Panc1 (cell line): ENCODE measurements around the gene TTC28. TPM values are rescaled to one million over a fixed set of nuclear protein-coding genes. Genes with fewer than 3 reads are reported as not detected.

Experiments used
- ATAC-seq: fragments of 200-7000 bp; cut with Tn5 transposase; 2 replicates; pipeline ENCODE4 v1.9.1; 2020; ENCODE audit warnings: mild to moderate bottlenecking, moderate library complexity
- BruUV-seq: library from RNA; stranded (reverse); fragments of 400-500 nt; replicated peaks from 2 replicates; lab custom pipeline; 2021; lab: Mats Ljungman, UMichigan
- CTCF ChIA-PET: fragments of 300-600 bp; sonication (Branson Sonifier 250); formaldehyde crosslinking; loops from one replicate; lab custom pipeline; 2022; ENCODE audit warnings: antibody characterized with exemption; lab: Charles Lee
- POLR2A ChIA-PET: fragments of 300-600 bp; sonication (Branson Sonifier 250); formaldehyde crosslinking; loops from one replicate; lab custom pipeline; 2022; ENCODE audit warnings: antibody characterized with exemption; lab: Charles Lee
- DNase-seq: peaks from one replicate; pipeline ENCODE4 v3.0.0-alpha.2; 2010; ENCODE audit warnings: low read depth, low spot score
- H3K27ac ChIP-seq: 2 replicates; pipeline ENCODE4 v1.5.1; 2011; ENCODE audit warnings: mild to moderate bottlenecking, low read length, inconsistent platforms
- H3K27me3 ChIP-seq: fragments of 200-500 bp; sonication (Bioruptor generic); 2 replicates; pipeline ENCODE4 v1.6.0; 2014; ENCODE audit warnings: low read length, inconsistent platforms; ENCODE audit not compliant: control insufficient read depth, insufficient read depth
- H3K36me3 ChIP-seq: fragments of 200-500 bp; sonication (Bioruptor generic); 2 replicates; pipeline ENCODE4 v1.5.1; 2014; ENCODE audit warnings: inconsistent platforms, mild to moderate bottlenecking, low read length, moderate library complexity; ENCODE audit not compliant: control insufficient read depth, insufficient read depth
- H3K4me1 ChIP-seq: 2 replicates; pipeline ENCODE4 v1.5.1; 2011; ENCODE audit warnings: inconsistent platforms, mild to moderate bottlenecking, low read length, moderate library complexity; ENCODE audit not compliant: control insufficient read depth, insufficient read depth
- H3K4me3 ChIP-seq, 2 experiments: 2 replicates each; pipeline ENCODE4 v1.5.1; 2011 to 2012; ENCODE audit warnings: low read depth in 2 of 2, low read length in 2 of 2, mild to moderate bottlenecking in 2 of 2, inconsistent platforms in 1 of 2, moderate library complexity in 1 of 2
- H3K9me3 ChIP-seq: fragments of 200-500 bp; sonication (Bioruptor generic); 2 replicates; pipeline ENCODE4 v1.5.1; 2014; ENCODE audit warnings: low read depth, mild to moderate bottlenecking, inconsistent platforms, low read length, moderate library complexity; ENCODE audit not compliant: control insufficient read depth, insufficient read depth
- POLR2AphosphoS5 ChIP-seq: IDR thresholded peaks from 2 replicates; pipeline ENCODE4 v1.6.1; 2012; ENCODE audit warnings: mild to moderate bottlenecking, low read depth, low read length, moderate library complexity
- SIN3A ChIP-seq: IDR thresholded peaks from 2 replicates; pipeline ENCODE4 v1.6.1; 2012; ENCODE audit warnings: low read depth, mild to moderate bottlenecking, low read length, moderate library complexity, borderline replicate concordance; ENCODE audit not compliant: insufficient read depth
- TCF7L2 ChIP-seq: IDR thresholded peaks from 2 replicates; pipeline ENCODE4 v1.6.1; 2011; ENCODE audit warnings: mild to moderate bottlenecking, low read depth, low read length, inconsistent platforms
- in situ Hi-C: cut with HindIII; loops from 2 replicates; pipeline ENCODE4 v1.10.0; 2016; ENCODE audit warnings: low sequenced_read_pairs, low pct_unique_long_range_greater_than_20kb
- intact Hi-C: fragments of 100-400 bp; cut with micrococcal nuclease; formaldehyde crosslinking; loops from one replicate; pipeline ENCODE4 v1.10.0; 2022; ENCODE audit not compliant: unreplicated experiment
- total RNA-seq: library from RNA; stranded (reverse); gene quantifications from one replicate; pipeline ENCODE4 v1.2.1, GENCODE V29; 2021; ENCODE audit not compliant: unreplicated experiment
- TF ChIP-seq, protein P1 (sequence below): fragments of 450-650 bp; IDR thresholded peaks from 2 replicates; pipeline ENCODE4 v1.5.1; 2017; ENCODE audit warnings: mild to moderate bottlenecking
- TF ChIP-seq, protein P2 (sequence below), 2 experiments: IDR thresholded peaks; 2 replicates each; pipeline ENCODE4 v1.6.1; 2011 to 2012; ENCODE audit warnings: low read depth in 2 of 2, control low read depth in 1 of 2, low read length in 1 of 2, mild to moderate bottlenecking in 1 of 2, moderate library complexity in 1 of 2; ENCODE audit not compliant: insufficient read depth in 1 of 2

Gene TTC28
- total RNA-seq, 1 experiment from 2014 or later, result 24.8 TPM

DNA sequence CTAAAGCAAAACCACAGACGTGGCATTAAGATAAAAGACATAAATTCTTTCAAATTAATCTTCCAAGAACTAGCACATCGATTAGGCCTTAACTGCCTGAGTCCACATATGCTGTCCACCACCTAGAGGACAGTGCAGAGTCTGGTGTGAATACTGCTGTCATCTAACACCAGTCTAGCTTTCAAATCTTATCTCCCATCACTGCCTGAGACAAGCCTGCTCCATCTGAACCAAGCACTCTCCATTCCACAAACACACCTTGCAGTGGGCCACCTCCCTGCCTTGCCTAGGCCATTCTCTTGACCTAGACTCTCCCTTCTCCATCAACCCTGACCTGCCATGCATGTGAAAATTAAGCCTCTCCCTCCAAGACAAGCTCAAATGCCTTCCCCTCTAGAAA, 631.1 kb downstream of the TTC28 start:
- no peak for TF ChIP-seq TCF7L2
- no peak for TF ChIP-seq SIN3A
- TF ChIP-seq, protein P1, sequence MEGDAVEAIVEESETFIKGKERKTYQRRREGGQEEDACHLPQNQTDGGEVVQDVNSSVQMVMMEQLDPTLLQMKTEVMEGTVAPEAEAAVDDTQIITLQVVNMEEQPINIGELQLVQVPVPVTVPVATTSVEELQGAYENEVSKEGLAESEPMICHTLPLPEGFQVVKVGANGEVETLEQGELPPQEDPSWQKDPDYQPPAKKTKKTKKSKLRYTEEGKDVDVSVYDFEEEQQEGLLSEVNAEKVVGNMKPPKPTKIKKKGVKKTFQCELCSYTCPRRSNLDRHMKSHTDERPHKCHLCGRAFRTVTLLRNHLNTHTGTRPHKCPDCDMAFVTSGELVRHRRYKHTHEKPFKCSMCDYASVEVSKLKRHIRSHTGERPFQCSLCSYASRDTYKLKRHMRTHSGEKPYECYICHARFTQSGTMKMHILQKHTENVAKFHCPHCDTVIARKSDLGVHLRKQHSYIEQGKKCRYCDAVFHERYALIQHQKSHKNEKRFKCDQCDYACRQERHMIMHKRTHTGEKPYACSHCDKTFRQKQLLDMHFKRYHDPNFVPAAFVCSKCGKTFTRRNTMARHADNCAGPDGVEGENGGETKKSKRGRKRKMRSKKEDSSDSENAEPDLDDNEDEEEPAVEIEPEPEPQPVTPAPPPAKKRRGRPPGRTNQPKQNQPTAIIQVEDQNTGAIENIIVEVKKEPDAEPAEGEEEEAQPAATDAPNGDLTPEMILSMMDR, result no peak
- no peak for TF ChIP-seq POLR2AphosphoS5
- TF ChIP-seq, protein P2, sequence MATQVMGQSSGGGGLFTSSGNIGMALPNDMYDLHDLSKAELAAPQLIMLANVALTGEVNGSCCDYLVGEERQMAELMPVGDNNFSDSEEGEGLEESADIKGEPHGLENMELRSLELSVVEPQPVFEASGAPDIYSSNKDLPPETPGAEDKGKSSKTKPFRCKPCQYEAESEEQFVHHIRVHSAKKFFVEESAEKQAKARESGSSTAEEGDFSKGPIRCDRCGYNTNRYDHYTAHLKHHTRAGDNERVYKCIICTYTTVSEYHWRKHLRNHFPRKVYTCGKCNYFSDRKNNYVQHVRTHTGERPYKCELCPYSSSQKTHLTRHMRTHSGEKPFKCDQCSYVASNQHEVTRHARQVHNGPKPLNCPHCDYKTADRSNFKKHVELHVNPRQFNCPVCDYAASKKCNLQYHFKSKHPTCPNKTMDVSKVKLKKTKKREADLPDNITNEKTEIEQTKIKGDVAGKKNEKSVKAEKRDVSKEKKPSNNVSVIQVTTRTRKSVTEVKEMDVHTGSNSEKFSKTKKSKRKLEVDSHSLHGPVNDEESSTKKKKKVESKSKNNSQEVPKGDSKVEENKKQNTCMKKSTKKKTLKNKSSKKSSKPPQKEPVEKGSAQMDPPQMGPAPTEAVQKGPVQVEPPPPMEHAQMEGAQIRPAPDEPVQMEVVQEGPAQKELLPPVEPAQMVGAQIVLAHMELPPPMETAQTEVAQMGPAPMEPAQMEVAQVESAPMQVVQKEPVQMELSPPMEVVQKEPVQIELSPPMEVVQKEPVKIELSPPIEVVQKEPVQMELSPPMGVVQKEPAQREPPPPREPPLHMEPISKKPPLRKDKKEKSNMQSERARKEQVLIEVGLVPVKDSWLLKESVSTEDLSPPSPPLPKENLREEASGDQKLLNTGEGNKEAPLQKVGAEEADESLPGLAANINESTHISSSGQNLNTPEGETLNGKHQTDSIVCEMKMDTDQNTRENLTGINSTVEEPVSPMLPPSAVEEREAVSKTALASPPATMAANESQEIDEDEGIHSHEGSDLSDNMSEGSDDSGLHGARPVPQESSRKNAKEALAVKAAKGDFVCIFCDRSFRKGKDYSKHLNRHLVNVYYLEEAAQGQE (IDR thresholded peaks at IDR 0.05; ENCODE audit: insufficient read depth in 1 of 2, low read depth in 2 of 2, low read length in 1 of 2), result no peak
- H3K36me3 ChIP-seq, result no peaks in the 10 kb centered on the region
- no peak overlapping the region for H3K27ac ChIP-seq
- in situ Hi-C loops (no loop called here), intact Hi-C loops (no loop called here)
- no peaks in the 10 kb centered on the region for H3K4me1 ChIP-seq
- DNase-seq, result no peak
- CTCF ChIA-PET, result no interaction called here
- no peak for ATAC-seq
- H3K9me3 ChIP-seq, result no peaks in the 10 kb centered on the region
- H3K4me3 ChIP-seq, result no peak overlapping the region
- POLR2A ChIA-PET, result no interaction called here
- no TSS peak for BruUV-seq
- no peaks in the 10 kb centered on the region for H3K27me3 ChIP-seq

DNA sequence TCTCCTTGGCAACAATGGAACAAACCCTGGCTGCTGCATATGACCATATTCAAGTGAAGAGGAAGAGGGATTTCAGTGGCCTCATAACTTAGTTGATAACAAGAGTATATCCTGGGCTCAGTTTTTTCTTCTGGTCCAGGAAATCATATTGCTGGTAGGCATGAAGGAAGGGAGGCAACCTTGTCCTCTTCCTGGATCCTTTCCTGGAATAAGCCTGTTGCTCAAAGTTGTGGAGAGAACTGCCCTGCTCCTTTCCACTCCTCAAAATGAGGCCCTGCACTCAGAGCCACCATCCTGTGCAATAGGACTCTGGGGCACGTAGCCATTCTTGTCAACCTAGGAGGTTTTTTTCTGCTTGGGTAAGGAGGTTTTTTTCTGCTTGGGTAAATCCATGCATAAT, 631.9 kb downstream of the TTC28 start:
- H3K27ac ChIP-seq, result no peak overlapping the region
- ChIA-PET POLR2A (no interaction called here), CTCF (no interaction called here)
- ATAC-seq (no peak), DNase-seq (no peak)
- H3K4me1 ChIP-seq, result no peaks in the 10 kb centered on the region
- BruUV-seq, result no TSS peak
- no peak overlapping the region for H3K4me3 ChIP-seq
- TF ChIP-seq, protein P2 (IDR thresholded peaks at IDR 0.05; ENCODE audit: insufficient read depth in 1 of 2, low read depth in 2 of 2, low read length in 1 of 2), result no peak
- no peak for TF ChIP-seq SIN3A
- no peak for TF ChIP-seq POLR2AphosphoS5
- no peak for TF ChIP-seq TCF7L2
- TF ChIP-seq, protein P1, result no peak
- H3K27me3 ChIP-seq, result no peaks in the 10 kb centered on the region
- in situ Hi-C loops (no loop called here), intact Hi-C loops (no loop called here)
- no peaks in the 10 kb centered on the region for H3K9me3 ChIP-seq
- no peaks in the 10 kb centered on the region for H3K36me3 ChIP-seq
